Stomach (tissue), 9 donors: ENCODE data around the gene SEZ6L. TPM values are rescaled to one million over a fixed set of nuclear protein-coding genes. Genes with fewer than 3 reads are reported as not detected.

ENCODE experiments used
- DNase-seq, 2 donors: peaks; one replicate each; pipeline versions ENCODE4 v3.0.0 to v3.0.0-alpha.2; 2013 to 2019
- H3K27ac ChIP-seq, 5 donors: fragments of 200-600 bp in 4 of 5; sonication (generic) in 4 of 5; one replicate each; pipeline ENCODE4 v1.5.1; 2013 to 2019; ENCODE audit warnings: mild to moderate bottlenecking in 1 of 5, moderate library complexity in 1 of 5
- H3K27me3 ChIP-seq, 3 donors: fragments of 200-600 bp; sonication (generic); one replicate each; pipeline ENCODE4 v1.5.1; 2017 to 2019; ENCODE audit warnings: mixed run types in 1 of 3
- H3K36me3 ChIP-seq, 4 donors: fragments of 200-600 bp; sonication (generic); 1 replicate in 3 of 4; 2 replicates in 1 of 4; pipeline ENCODE4 v1.5.1; 2016 to 2019
- H3K4me1 ChIP-seq, 4 donors: fragments of 200-600 bp; sonication (generic); one replicate each; pipeline ENCODE4 v1.5.1; 2016 to 2019
- H3K4me3 ChIP-seq, 4 donors: fragments of 200-600 bp; sonication (generic) in 3 of 4; one replicate each; pipeline ENCODE4 v1.5.1; 2016 to 2019; ENCODE audit warnings: mild to moderate bottlenecking in 1 of 4
- H3K9me3 ChIP-seq, 4 donors: fragments of 200-600 bp; sonication (generic); one replicate each; pipeline ENCODE4 v1.5.1; 2016 to 2019
- CTCF ChIP-seq, 7 experiments: fragments of 450-650 bp in 4 of 7; fragments of 200-600 bp in 3 of 7; sonication (generic) in 3 of 7; IDR thresholded peaks; one replicate each; pipeline ENCODE4 v1.5.1; 2016 to 2019; ENCODE audit warnings: antibody characterized with exemption in 7 of 7, control low read depth in 2 of 7, mild to moderate bottlenecking in 1 of 7
- EP300 ChIP-seq: sonication (generic); formaldehyde crosslinking; IDR thresholded peaks from one replicate; pipeline ENCODE4 v1.6.1; 2017; ENCODE audit warnings: antibody characterized with exemption
- POLR2A ChIP-seq, 4 donors: fragments of 450-650 bp; IDR thresholded peaks; one replicate each; pipeline ENCODE4 v1.6.1; 2016; ENCODE audit warnings: antibody characterized with exemption in 4 of 4, control low read depth in 2 of 4, mild to moderate bottlenecking in 1 of 4, moderate library complexity in 1 of 4
- POLR2AphosphoS5 ChIP-seq, 3 donors: sonication (generic); formaldehyde crosslinking; IDR thresholded peaks; one replicate each; pipeline ENCODE4 v1.6.1; 2016; ENCODE audit warnings: antibody characterized with exemption in 3 of 3
- WGBS, 5 donors: extraction: QIAGEN DNeasy Blood & Tissue Kit in 3 of 5; methylation state at CpG; one replicate each; pipeline versions ENCODE4 v1.1.5 to v1.1.7; 2013 to 2018; 5-methylcytosine and 5-hydroxymethylcytosine counted together
- intact Hi-C: fragments of 100-400 bp; cut with DNase I; formaldehyde crosslinking; loops from one replicate; pipeline ENCODE4 v1.15.1; 2023; ENCODE audit warnings: low total_unique reads
- polyA plus RNA-seq, 3 donors: library from polyadenylated mRNA; stranded (reverse); fragments of 200-250 nt; gene quantifications; one replicate each; pipeline ENCODE4 v1.2.3, GENCODE V29; 2013
- total RNA-seq, 5 donors: library from RNA; depleted of rRNA; stranded (reverse); fragments of >200 nt; gene quantifications; one replicate each; pipeline versions ENCODE4 v1.1.0 to v1.2.3, GENCODE V29; 2014 to 2016
- donor health status: healthy with polysubstance abuse.
- donor health status: Bipolar disorder and iron deficiency.
- donor health status: healthy.

SEZ6L gene
- total and polyA plus RNA-seq, 8 donors = 0.03 to 1.1 (median 0.06) TPM; not detected in 5

- no peak overlapping the region for H3K27ac ChIP-seq
- H3K4me1 ChIP-seq = no peaks in the 10 kb centered on the region
- H3K36me3 ChIP-seq = no peaks in the 10 kb centered on the region
- DNase-seq = no peak
- WGBS, 5 donors = 60 to 87% (median 80%) methylated on average over 3 of the region's 3 CpGs
- no peak for TF ChIP-seq POLR2A (IDR thresholded peaks at IDR 0.05)
- TF ChIP-seq CTCF (IDR thresholded peaks at IDR 0.05) = no peak
- no peak for TF ChIP-seq EP300
- no peak for TF ChIP-seq POLR2AphosphoS5 (IDR thresholded peaks at IDR 0.05)
- H3K9me3 ChIP-seq = no peaks in the 10 kb centered on the region
- peaks cover 0 to 73% (median 4%) of the 10 kb centered on the region in 3 donors for H3K27me3 ChIP-seq
- intact Hi-C loops = no loop called here
- no peak overlapping the region for H3K4me3 ChIP-seq
Observed at GRCh38 chr22:26389125-26389524, 219.9 kb downstream of the SEZ6L start.

- TF ChIP-seq POLR2A (IDR thresholded peaks at IDR 0.05) = no peak
- no peak for TF ChIP-seq CTCF (IDR thresholded peaks at IDR 0.05)
- no peak for TF ChIP-seq EP300
- TF ChIP-seq POLR2AphosphoS5 (IDR thresholded peaks at IDR 0.05) = no peak
- Histone ChIP-seq H3K4me1 (no peaks in the 10 kb centered on the region), H3K27me3 (peaks cover 0 to 58% (median 9%) of the 10 kb centered on the region in 3 donors), H3K36me3 (no peaks in the 10 kb centered on the region), H3K4me3 (no peak overlapping the region), H3K9me3 (no peaks in the 10 kb centered on the region), H3K27ac (no peak overlapping the region)
- intact Hi-C loops = no loop called here
- 71 to 86% (median 79%) methylated on average over 1 of the region's 1 CpG for WGBS, 5 donors
- no peak for DNase-seq
Observed at GRCh38 chr22:26391091-26391490, 221.8 kb downstream of the SEZ6L start.

- peaks cover 0 to 53% (median 9%) of the 10 kb centered on the region in 3 donors for H3K27me3 ChIP-seq
- no peaks in the 10 kb centered on the region for H3K36me3 ChIP-seq
- no peaks in the 10 kb centered on the region for H3K9me3 ChIP-seq
- no peak for DNase-seq
- 73 to 79% (median 77%) methylated on average over 2 of the region's 2 CpGs for WGBS, 5 donors
- no peaks in the 10 kb centered on the region for H3K4me1 ChIP-seq
- no peak for TF ChIP-seq POLR2A (IDR thresholded peaks at IDR 0.05)
- TF ChIP-seq EP300 = no peak
- no peak for TF ChIP-seq POLR2AphosphoS5 (IDR thresholded peaks at IDR 0.05)
- no peak for TF ChIP-seq CTCF (IDR thresholded peaks at IDR 0.05)
- H3K27ac ChIP-seq = no peak overlapping the region
- intact Hi-C loops = no loop called here
- no peak overlapping the region for H3K4me3 ChIP-seq
Observed at GRCh38 chr22:26391623-26392022, 222.4 kb downstream of the SEZ6L start.

- no peak overlapping the region for H3K27ac ChIP-seq
- DNase-seq = no peak
- peaks cover 0 to 32% (median 9%) of the 10 kb centered on the region in 3 donors for H3K27me3 ChIP-seq
- no peak for TF ChIP-seq POLR2AphosphoS5 (IDR thresholded peaks at IDR 0.05)
- TF ChIP-seq EP300 = no peak
- no peak for TF ChIP-seq POLR2A (IDR thresholded peaks at IDR 0.05)
- TF ChIP-seq CTCF (IDR thresholded peaks at IDR 0.05) = no peak
- no peaks in the 10 kb centered on the region for H3K4me1 ChIP-seq
- intact Hi-C loops = no loop called here
- 50 to 63% (median 54%) methylated on average over 2 of the region's 2 CpGs for WGBS, 5 donors
- no peaks in the 10 kb centered on the region for H3K36me3 ChIP-seq
- H3K9me3 ChIP-seq = no peaks in the 10 kb centered on the region
- no peak overlapping the region for H3K4me3 ChIP-seq
Observed at GRCh38 chr22:26393929-26394328, 224.7 kb downstream of the SEZ6L start.
